Astrocyte of the cerebellum (primary cell): ENCODE results near the gene UNC13C.

Experiments used
- DNase-seq: peaks from one replicate; pipeline ENCODE4 v3.0.0-alpha.2; 2011; ENCODE audit warnings: low read depth
- H3K4me3 ChIP-seq: 2 replicates; pipeline ENCODE4 v1.5.1; 2011; ENCODE audit warnings: mild to moderate bottlenecking, low read depth, low read length, moderate library complexity
- in situ Hi-C: cut with HindIII; loops from 2 replicates; pipeline ENCODE4 v1.10.0; 2017; ENCODE audit warnings: low sequenced_read_pairs
- TF ChIP-seq, protein P1 (sequence below): IDR thresholded peaks from 2 replicates; pipeline ENCODE4 v1.5.1; 2012; ENCODE audit warnings: low read length, low read depth, moderate library complexity, mild to moderate bottlenecking; ENCODE audit errors: missing control alignments

UNC13C gene

DNA sequence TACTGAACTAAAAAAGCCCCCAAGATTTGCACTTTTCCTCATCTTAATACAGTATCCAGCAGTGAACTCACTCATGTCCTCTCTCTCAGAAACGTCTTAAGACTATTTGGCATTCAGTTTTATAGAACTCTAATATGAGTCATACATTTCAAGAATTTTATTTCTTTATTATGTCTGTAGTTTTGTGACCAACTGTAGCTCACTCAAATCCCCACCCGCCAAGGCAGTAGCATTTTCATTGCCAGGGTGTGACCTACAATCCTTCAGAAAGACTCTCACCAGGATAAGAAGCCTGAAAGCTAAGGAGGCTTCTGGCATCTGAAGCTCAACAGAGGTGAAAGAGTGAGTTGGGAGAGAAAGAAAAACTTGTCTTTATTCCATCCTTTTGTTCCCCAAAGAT, 681.4 kb downstream of the UNC13C start:
- in situ Hi-C loops, result no loop called here
- H3K4me3 ChIP-seq, result no peak overlapping the region
- DNase-seq, result no peak
- TF ChIP-seq, protein P1, sequence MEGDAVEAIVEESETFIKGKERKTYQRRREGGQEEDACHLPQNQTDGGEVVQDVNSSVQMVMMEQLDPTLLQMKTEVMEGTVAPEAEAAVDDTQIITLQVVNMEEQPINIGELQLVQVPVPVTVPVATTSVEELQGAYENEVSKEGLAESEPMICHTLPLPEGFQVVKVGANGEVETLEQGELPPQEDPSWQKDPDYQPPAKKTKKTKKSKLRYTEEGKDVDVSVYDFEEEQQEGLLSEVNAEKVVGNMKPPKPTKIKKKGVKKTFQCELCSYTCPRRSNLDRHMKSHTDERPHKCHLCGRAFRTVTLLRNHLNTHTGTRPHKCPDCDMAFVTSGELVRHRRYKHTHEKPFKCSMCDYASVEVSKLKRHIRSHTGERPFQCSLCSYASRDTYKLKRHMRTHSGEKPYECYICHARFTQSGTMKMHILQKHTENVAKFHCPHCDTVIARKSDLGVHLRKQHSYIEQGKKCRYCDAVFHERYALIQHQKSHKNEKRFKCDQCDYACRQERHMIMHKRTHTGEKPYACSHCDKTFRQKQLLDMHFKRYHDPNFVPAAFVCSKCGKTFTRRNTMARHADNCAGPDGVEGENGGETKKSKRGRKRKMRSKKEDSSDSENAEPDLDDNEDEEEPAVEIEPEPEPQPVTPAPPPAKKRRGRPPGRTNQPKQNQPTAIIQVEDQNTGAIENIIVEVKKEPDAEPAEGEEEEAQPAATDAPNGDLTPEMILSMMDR, result no peak

DNA sequence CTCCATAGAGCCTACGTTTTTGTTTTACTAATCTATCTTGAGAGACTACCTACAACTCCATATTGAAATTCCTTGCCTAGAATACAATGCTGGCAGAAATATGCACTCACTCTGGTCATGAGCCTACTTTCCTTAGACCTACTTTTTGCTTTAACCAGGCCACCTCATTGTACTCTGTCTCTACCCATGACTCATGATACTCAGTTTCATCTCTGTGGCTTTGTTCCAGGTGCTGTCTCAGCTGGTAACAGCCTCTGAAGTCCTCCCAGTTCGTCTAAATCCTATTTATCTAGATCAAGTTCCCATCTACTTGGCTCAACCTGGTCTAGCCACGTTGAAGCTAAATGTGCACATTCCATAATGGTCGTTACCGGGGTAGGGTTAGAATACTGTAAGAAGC, 682.1 kb downstream of the UNC13C start:
- no peak for DNase-seq
- TF ChIP-seq, protein P1, result no peak
- H3K4me3 ChIP-seq, result no peak overlapping the region
- in situ Hi-C loops, result no loop called here

DNA sequence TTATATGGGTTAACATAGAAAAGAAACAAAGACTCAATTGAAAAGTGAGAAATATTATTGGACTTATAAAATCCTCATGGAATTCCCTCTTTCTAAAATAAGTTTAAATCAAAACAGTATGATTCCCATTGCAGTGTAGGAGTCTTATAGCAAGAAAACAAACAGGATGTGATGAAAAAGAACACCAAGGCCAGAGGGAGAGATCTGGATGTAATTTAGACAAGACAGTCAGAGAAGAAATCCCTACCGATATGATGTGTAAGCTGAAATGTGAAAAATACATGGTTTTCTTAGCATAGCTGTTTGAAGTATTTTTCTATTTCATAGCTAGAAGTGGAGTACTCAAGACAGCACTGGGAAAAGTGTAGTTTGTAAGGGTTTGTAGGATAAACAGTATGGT, 697.0 kb downstream of the UNC13C start:
- TF ChIP-seq, protein P1, result no peak
- in situ Hi-C loops, result no loop called here
- DNase-seq, result no peak
- H3K4me3 ChIP-seq, result no peak overlapping the region

DNA sequence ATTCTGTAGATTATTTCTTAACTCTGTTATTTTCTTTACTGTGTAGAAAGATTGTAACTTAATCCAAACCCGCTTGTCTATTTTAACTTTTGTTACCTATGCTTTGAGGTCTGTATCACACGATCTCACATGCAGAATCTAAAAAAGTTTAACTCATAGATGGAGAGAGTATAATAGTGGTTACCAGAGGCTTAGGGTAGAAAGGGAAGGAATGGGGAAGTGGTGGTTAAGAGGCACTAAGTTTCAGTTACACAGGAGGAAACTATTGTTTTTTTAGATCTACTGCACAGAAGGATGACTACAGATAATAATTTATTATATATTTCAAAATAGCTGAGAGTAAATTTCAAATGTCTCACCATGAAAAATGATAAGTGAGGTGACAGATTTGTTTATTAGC, 703.3 kb downstream of the UNC13C start:
- no peak for DNase-seq
- TF ChIP-seq, protein P1, result no peak
- no peak overlapping the region for H3K4me3 ChIP-seq
- in situ Hi-C loops, result no loop called here
